Keratinocyte (primary cell): ENCODE data around the gene KRT84. TPM values are rescaled to one million over a fixed set of nuclear protein-coding genes. Genes with fewer than 3 reads are reported as not detected.

Experiments used
- DNase-seq: peaks from one replicate; pipeline ENCODE4 v3.0.0-alpha.2; 2011; ENCODE audit warnings: low read depth, missing footprints, low spot score
- FAIRE-seq: peaks from 2 replicates; lab custom pipeline; 2011; peaks lifted over from hg19 to GRCh38; lab: Jason Lieb, UNC
- H2AFZ ChIP-seq: 2 replicates; pipeline ENCODE4 v1.6.0; 2012; ENCODE audit warnings: low read length, control low read depth, inconsistent platforms; ENCODE audit not compliant: control insufficient read depth
- H3K27ac ChIP-seq: 2 replicates; pipeline ENCODE4 v1.5.1; 2011; ENCODE audit warnings: low read length; ENCODE audit not compliant: control insufficient read depth, insufficient read depth
- H3K27me3 ChIP-seq: 3 replicates; pipeline ENCODE4 v1.6.0; 2011; ENCODE audit warnings: low read length; ENCODE audit not compliant: control insufficient read depth, insufficient read depth; ENCODE audit errors: extremely low read depth
- H3K36me3 ChIP-seq, 2 experiments: 2 replicates in 1 of 2; 3 replicates in 1 of 2; pipeline ENCODE4 v1.5.1; 2011; ENCODE audit warnings: low read length in 2 of 2, mild to moderate bottlenecking in 1 of 2; ENCODE audit not compliant: control insufficient read depth in 2 of 2, insufficient read depth in 2 of 2; ENCODE audit errors: extremely low read depth in 1 of 2
- H3K4me1 ChIP-seq: 3 replicates; pipeline ENCODE4 v1.5.1; 2011; ENCODE audit warnings: low read length; ENCODE audit not compliant: control insufficient read depth, insufficient read depth; ENCODE audit errors: extremely low read depth
- H3K4me2 ChIP-seq: 3 replicates; pipeline ENCODE4 v1.6.0; 2011; ENCODE audit warnings: low read depth, low read length; ENCODE audit not compliant: control insufficient read depth, insufficient read depth; ENCODE audit errors: extremely low read depth
- H3K4me3 ChIP-seq, 3 experiments: fragments of 200-600 bp in 1 of 3; sonication (generic) in 1 of 3; 2 replicates in 2 of 3; 3 replicates in 1 of 3; pipeline ENCODE4 v1.5.1; 2011 to 2016; ENCODE audit warnings: low read length in 3 of 3, mild to moderate bottlenecking in 3 of 3, control low read depth in 2 of 3, inconsistent platforms in 1 of 3, low read depth in 1 of 3, mixed read lengths in 1 of 3, mixed run types in 1 of 3, moderate library complexity in 1 of 3; ENCODE audit not compliant: control insufficient read depth in 2 of 3, insufficient read depth in 2 of 3; ENCODE audit errors: extremely low read depth in 1 of 3
- H3K79me2 ChIP-seq: 2 replicates; pipeline ENCODE4 v1.6.0; 2012; ENCODE audit warnings: low read length; ENCODE audit not compliant: control insufficient read depth, insufficient read depth
- H3K9ac ChIP-seq: 3 replicates; pipeline ENCODE4 v1.6.0; 2011; ENCODE audit warnings: low read length; ENCODE audit not compliant: control insufficient read depth, insufficient read depth; ENCODE audit errors: extremely low read depth
- H3K9me1 ChIP-seq: 3 replicates; pipeline ENCODE4 v1.6.0; 2011; ENCODE audit warnings: low read length; ENCODE audit not compliant: control insufficient read depth, insufficient read depth; ENCODE audit errors: extremely low read depth
- H3K9me3 ChIP-seq: 2 replicates; pipeline ENCODE4 v1.5.1; 2012; ENCODE audit warnings: low read depth, low read length; ENCODE audit not compliant: control insufficient read depth
- H4K20me1 ChIP-seq: 3 replicates; pipeline ENCODE4 v1.6.0; 2011; ENCODE audit warnings: low read length; ENCODE audit not compliant: control insufficient read depth, insufficient read depth; ENCODE audit errors: extremely low read depth
- CTCF ChIP-seq, 3 experiments: IDR thresholded peaks in 1 of 3; conservative IDR thresholded peaks in 1 of 3; optimal IDR thresholded peaks in 1 of 3; 2 replicates in 2 of 3; 3 replicates in 1 of 3; pipeline versions ENCODE3 to v1.5.1; 2011; ENCODE audit warnings: low read length in 3 of 3, mild to moderate bottlenecking in 3 of 3, moderate library complexity in 2 of 3, control low read depth in 1 of 3, inconsistent platforms in 1 of 3; ENCODE audit not compliant: insufficient read depth in 2 of 3; ENCODE audit errors: extremely low read depth in 1 of 3
- EZH2 ChIP-seq: IDR thresholded peaks from one replicate; pipeline ENCODE4 v1.6.1; 2012; ENCODE audit warnings: inconsistent platforms, mild to moderate bottlenecking, low read length, moderate library complexity
- dilution Hi-C: fragments of 300-500 bp; cut with MboI; formaldehyde crosslinking; loops from one replicate; pipeline ENCODE4 v1.7.0; 2020; ENCODE audit warnings: low sequenced_read_pairs; ENCODE audit not compliant: extremely low pct_ligation_motif_present
- polyA plus RNA-seq, 5 experiments: library from polyadenylated mRNA; depleted of rRNA in 3 of 5; stranded (reverse) in 3 of 5; stranded (forward) in 1 of 5; unstranded in 1 of 5; fragments of >200 nt; gene quantifications; 1 replicate in 1 of 5; 2 replicates in 3 of 5; 3 replicates in 1 of 5; pipeline versions ENCODE4 v1.2.1 to v1.2.3, GENCODE V29; 2011 to 2012; ENCODE audit warnings: missing spikeins in 2 of 5, low read depth in 1 of 5, low replicate concordance in 1 of 5

KRT84 gene
- polyA plus RNA-seq, 1 donor (not counting 4 experiments of a cell fraction or from before 2014, with no cell fraction given): 0.10 TPM

- Histone ChIP-seq H3K9me1 (no peaks in the 10 kb centered on the region), H2AFZ (no peak overlapping the region), H3K27ac (no peak overlapping the region), H3K79me2 (no peaks in the 10 kb centered on the region), H3K36me3 (no peaks in the 10 kb centered on the region), H4K20me1 (no peaks in the 10 kb centered on the region), H3K4me3 (no peak overlapping the region), H3K4me1 (peaks cover 12% of the 10 kb centered on the region), H3K27me3 (no peaks in the 10 kb centered on the region), H3K4me2 (no peak overlapping the region), H3K9ac (no peak overlapping the region), H3K9me3 (no peaks in the 10 kb centered on the region)
- no peak for FAIRE-seq
- TF ChIP-seq EZH2 (no peak), CTCF (optimal IDR thresholded peaks at IDR 0.05 in 1 of 3, IDR thresholded peaks at IDR 0.05 in 1 of 3, conservative IDR thresholded peaks at IDR 0.05 in 1 of 3; ENCODE audit: extremely low read depth in 1 of 3, insufficient read depth in 2 of 3, low read length in 3 of 3) (no peak)
- dilution Hi-C loops: no loop called here
- no peak for DNase-seq
Measured at GRCh38 chr12:52336641-52337040, 48.8 kb downstream of the KRT84 start.

GRCh38 chr12:52335598-52336262 is 49.7 kb downstream of the KRT84 start:
- H3K27me3 ChIP-seq: no peaks in the 10 kb centered on the region
- FAIRE-seq: no peak
- H3K36me3 ChIP-seq: no peaks in the 10 kb centered on the region
- no peaks in the 10 kb centered on the region for H4K20me1 ChIP-seq
- no peak overlapping the region for H2AFZ ChIP-seq
- peaks cover 12% of the 10 kb centered on the region for H3K4me1 ChIP-seq
- H3K79me2 ChIP-seq: no peaks in the 10 kb centered on the region
- dilution Hi-C loops: no loop called here
- no peaks in the 10 kb centered on the region for H3K9me3 ChIP-seq
- no peak overlapping the region for H3K27ac ChIP-seq
- no peak for DNase-seq
- no peaks in the 10 kb centered on the region for H3K9me1 ChIP-seq
- no peak overlapping the region for H3K9ac ChIP-seq
- no peak overlapping the region for H3K4me3 ChIP-seq
- H3K4me2 ChIP-seq: no peak overlapping the region
- TF ChIP-seq CTCF (optimal IDR thresholded peaks at IDR 0.05 in 1 of 3, IDR thresholded peaks at IDR 0.05 in 1 of 3, conservative IDR thresholded peaks at IDR 0.05 in 1 of 3; ENCODE audit: extremely low read depth in 1 of 3, insufficient read depth in 2 of 3, low read length in 3 of 3): no peak
- TF ChIP-seq EZH2: no peak
